Endothelial cell of umbilical vein (primary cell): ENCODE results near the gene CCDC92B.

Source experiments
- EZH2 ChIP-seq: IDR thresholded peaks from 2 replicates; pipeline ENCODE4 v1.6.1; 2012; ENCODE audit warnings: borderline replicate concordance, low read depth, mild to moderate bottlenecking, moderate library complexity, low read length, inconsistent platforms; ENCODE audit not compliant: severe bottlenecking
- FOS ChIP-seq: IDR thresholded peaks from 2 replicates; pipeline ENCODE4 v1.6.1; 2011; ENCODE audit warnings: mild to moderate bottlenecking, low read length, moderate library complexity, borderline replicate concordance; ENCODE audit not compliant: insufficient read depth
- GATA2 ChIP-seq: IDR thresholded peaks from 2 replicates; pipeline ENCODE4 v1.7.0; 2011; ENCODE audit warnings: low read depth, mild to moderate bottlenecking, moderate library complexity, mixed read lengths, low read length; ENCODE audit not compliant: insufficient read length, insufficient read depth
- JUN ChIP-seq: IDR thresholded peaks from 2 replicates; pipeline ENCODE4 v1.6.1; 2011; ENCODE audit warnings: borderline replicate concordance, low read depth; ENCODE audit not compliant: insufficient read length, insufficient read depth
- MAX ChIP-seq: IDR thresholded peaks from 2 replicates; pipeline ENCODE4 v1.6.1; 2011; ENCODE audit not compliant: insufficient read depth, insufficient read length
- MYC ChIP-seq: IDR thresholded peaks from one replicate; pipeline ENCODE4 v1.6.1; 2011; ENCODE audit warnings: mild to moderate bottlenecking, low read depth, low read length
- POLR2A ChIP-seq: IDR thresholded peaks from 2 replicates; pipeline ENCODE4 v1.6.1; 2012; ENCODE audit warnings: low read depth, mild to moderate bottlenecking, control low read depth, low read length
- POLR2AphosphoS5 ChIP-seq: IDR thresholded peaks from 2 replicates; pipeline ENCODE4 v1.6.1; 2012; ENCODE audit warnings: low read depth, mild to moderate bottlenecking, control low read depth, low read length, moderate library complexity; ENCODE audit not compliant: insufficient read depth
- TF ChIP-seq, protein P1 (sequence below), 2 donors: IDR thresholded peaks; 1 replicate in 1 of 2; 2 replicates in 1 of 2; pipeline ENCODE4 v1.5.1; 2011; ENCODE audit warnings: low read length in 2 of 2, mild to moderate bottlenecking in 2 of 2, moderate library complexity in 2 of 2, control low read depth in 1 of 2, inconsistent platforms in 1 of 2, low read depth in 1 of 2; ENCODE audit not compliant: insufficient read depth in 1 of 2; ENCODE audit errors: extremely low read depth in 1 of 2

GRCh38 chr17:2778489-2778888 lies 29.0 kb upstream of the CCDC92B start:
- TF ChIP-seq, protein P1, sequence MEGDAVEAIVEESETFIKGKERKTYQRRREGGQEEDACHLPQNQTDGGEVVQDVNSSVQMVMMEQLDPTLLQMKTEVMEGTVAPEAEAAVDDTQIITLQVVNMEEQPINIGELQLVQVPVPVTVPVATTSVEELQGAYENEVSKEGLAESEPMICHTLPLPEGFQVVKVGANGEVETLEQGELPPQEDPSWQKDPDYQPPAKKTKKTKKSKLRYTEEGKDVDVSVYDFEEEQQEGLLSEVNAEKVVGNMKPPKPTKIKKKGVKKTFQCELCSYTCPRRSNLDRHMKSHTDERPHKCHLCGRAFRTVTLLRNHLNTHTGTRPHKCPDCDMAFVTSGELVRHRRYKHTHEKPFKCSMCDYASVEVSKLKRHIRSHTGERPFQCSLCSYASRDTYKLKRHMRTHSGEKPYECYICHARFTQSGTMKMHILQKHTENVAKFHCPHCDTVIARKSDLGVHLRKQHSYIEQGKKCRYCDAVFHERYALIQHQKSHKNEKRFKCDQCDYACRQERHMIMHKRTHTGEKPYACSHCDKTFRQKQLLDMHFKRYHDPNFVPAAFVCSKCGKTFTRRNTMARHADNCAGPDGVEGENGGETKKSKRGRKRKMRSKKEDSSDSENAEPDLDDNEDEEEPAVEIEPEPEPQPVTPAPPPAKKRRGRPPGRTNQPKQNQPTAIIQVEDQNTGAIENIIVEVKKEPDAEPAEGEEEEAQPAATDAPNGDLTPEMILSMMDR (IDR thresholded peaks at IDR 0.05; ENCODE audit: extremely low read depth in 1 of 2, insufficient read depth in 1 of 2, low read depth in 1 of 2, low read length in 2 of 2), result no peak
- TF ChIP-seq EZH2, result no peak
- no peak for TF ChIP-seq FOS
- no peak for TF ChIP-seq POLR2A
- TF ChIP-seq GATA2, result no peak
- no peak for TF ChIP-seq JUN
- no peak for TF ChIP-seq POLR2AphosphoS5
- TF ChIP-seq MAX, result no peak
- no peak for TF ChIP-seq MYC
